Heart left ventricle (tissue), 13 donors: ENCODE measurements around the gene DTX2.
"Not testable (repeated sequence)": the region's sequence is repeated elsewhere in the genome, so short reads cannot be mapped to it uniquely, and the experiment has no call there.

Source experiments
- CTCF ChIP-seq, 12 donors: fragments of 200-600 bp; sonication (generic) in 4 of 12; IDR thresholded peaks; one replicate each; pipeline versions ENCODE4 v1.5.0 to v1.8.0; 2018 to 2022; ENCODE audit warnings: antibody characterized with exemption in 12 of 12, mild to moderate bottlenecking in 5 of 12
- POLR2A ChIP-seq, 2 donors: fragments of 450-650 bp; IDR thresholded peaks; one replicate each; pipeline ENCODE4 v1.6.1; 2017; ENCODE audit warnings: antibody characterized with exemption in 2 of 2, mild to moderate bottlenecking in 2 of 2, moderate library complexity in 2 of 2
- donor health status: ischemic (EF 13 %, LVEDD 7.1; RV severe dilation, severe dysfunction).
- donor health status: DM: no; HTN: yes; CAD: no.
- donor health status: DM: no; HTN: no; CAD: no.
- donor health status: ischemic (EF 25% LVEDD 6.9; RV normal size, moderate dysfunction).
- donor health status: ischemic (EF 25% LVEDD 5.7; RV mildly dilated, moderate dysfunction).
- donor health status: ischemic (EF 35%, LVEDD 5.7; RV mildly dilated, moderate dysfunction).
- donor health status: nonischemic (EF 11% LVEDD 7.7; RV severe dilation, severe dysfunction).
- donor health status: DM: yes; HTN: yes; CAD: no.
- donor health status: PGD.
- donor health status: ischemic (EF 29% LVEDD 5.4; RV normal size, mild dysfunction).
- donor health status: nonischemic (EF 23%, LVEDD 6.1; RV moderate dilation, normal function).

GRCh38 chr7:76511200-76511910, 49.8 kb downstream of the DTX2 start:
- TF ChIP-seq CTCF, POLR2A (IDR thresholded peaks at IDR 0.05): not testable (repeated sequence)
